ENCODE results near the gene CORO1C. TPM values are rescaled to one million over a fixed set of nuclear protein-coding genes. Genes with fewer than 3 reads are reported as not detected.
A peak's percentile ranks its signal among the peaks of the same experiment; 100 is the strongest.
"Not testable (repeated sequence)": the region's sequence is repeated elsewhere in the genome, so short reads cannot be mapped to it uniquely, and the experiment has no call there.

Gene CORO1C
- total RNA-seq, 1 donor from 2014 or later, result 68.3 TPM

- intact Hi-C loops (cut with micrococcal nuclease), result no loop called here
- TF ChIP-seq CTCF (IDR thresholded peaks at IDR 0.05), result no peak
- H3K36me3 Mint-ChIP-seq (ENCODE audit: low read depth), result no peaks in the 10 kb centered on the region
- no peaks in the 10 kb centered on the region for H3K27me3 Mint-ChIP-seq
- CTCF ChIA-PET, result no interaction called here
- no peaks in the 10 kb centered on the region for H3K9me3 Mint-ChIP-seq
- no peak overlapping the region for H3K4me3 Mint-ChIP-seq
- DNase-seq (no peak), ATAC-seq (ENCODE audit: low read depth) (no peak)
- peaks cover 15% of the 10 kb centered on the region for H3K4me1 Mint-ChIP-seq
- no peak overlapping the region for H3K27ac Mint-ChIP-seq
- POLR2A ChIA-PET, result no interaction called here
Measured at GRCh38 chr12:108773798-108774788, 42.8 kb upstream of the CORO1C start.

GRCh38 chr12:108772891-108773797 lies 41.8 kb upstream of the CORO1C start:
- intact Hi-C loops (cut with micrococcal nuclease), result no loop called here
- Mint-ChIP-seq H3K27me3 (no peaks in the 10 kb centered on the region), H3K4me1 (peaks cover 18% of the 10 kb centered on the region), H3K27ac (no peak overlapping the region), H3K9me3 (no peaks in the 10 kb centered on the region), H3K36me3 (ENCODE audit: low read depth) (no peaks in the 10 kb centered on the region), H3K4me3 (no peak overlapping the region)
- CTCF ChIA-PET, result no interaction called here
- no peak for TF ChIP-seq CTCF (IDR thresholded peaks at IDR 0.05)
- DNase-seq (no peak), ATAC-seq (ENCODE audit: low read depth) (no peak)
- POLR2A ChIA-PET, result no interaction called here

GRCh38 chr12:108772247-108772646 lies 40.9 kb upstream of the CORO1C start:
- no peaks in the 10 kb centered on the region for H3K9me3 Mint-ChIP-seq
- ATAC-seq (ENCODE audit: low read depth), result peak; percentile 33
- ChIA-PET CTCF (no interaction called here), POLR2A (no interaction called here)
- H3K27ac Mint-ChIP-seq, result no peak overlapping the region
- no peak for TF ChIP-seq CTCF (IDR thresholded peaks at IDR 0.05)
- no peaks in the 10 kb centered on the region for H3K27me3 Mint-ChIP-seq
- H3K4me3 Mint-ChIP-seq, result peak overlapping the region; percentile 19
- peaks cover 27% of the 10 kb centered on the region for H3K4me1 Mint-ChIP-seq
- DNase-seq, result no peak
- intact Hi-C loops (cut with micrococcal nuclease), result no loop called here
- H3K36me3 Mint-ChIP-seq (ENCODE audit: low read depth), result no peaks in the 10 kb centered on the region

- H3K36me3 Mint-ChIP-seq (ENCODE audit: low read depth); CTCF ChIA-PET; H3K27me3 Mint-ChIP-seq; DNase-seq; H3K9me3 Mint-ChIP-seq; H3K27ac Mint-ChIP-seq; ATAC-seq (ENCODE audit: low read depth); intact Hi-C loops (cut with micrococcal nuclease): not testable (repeated sequence)
- Mint-ChIP-seq H3K4me1 (peaks cover 29% of the 10 kb centered on the region), H3K4me3 (peak overlapping the region; percentile 19)
- POLR2A ChIA-PET, result interaction anchor here (0.7 kb wide), 1 partner anchor 42 kb away, joined by 3 read pairs; no protein-coding TSS in a partner anchor
Measured at GRCh38 chr12:108771835-108772234, 40.5 kb upstream of the CORO1C start.

GRCh38 chr12:108770963-108771362 lies 39.6 kb upstream of the CORO1C start:
- no peak overlapping the region for H3K27ac Mint-ChIP-seq

More at GRCh38 chr12:108770963-108771362, 39.6 kb upstream of the CORO1C start:
- intact Hi-C loops (cut with micrococcal nuclease), result no loop called here
- Mint-ChIP-seq H3K4me3 (no peak overlapping the region), H3K4me1 (peaks cover 29% of the 10 kb centered on the region), H3K27me3 (no peaks in the 10 kb centered on the region), H3K9me3 (no peaks in the 10 kb centered on the region), H3K36me3 (ENCODE audit: low read depth) (no peaks in the 10 kb centered on the region)
- ChIA-PET CTCF (no interaction called here), POLR2A (no interaction called here)
- TF ChIP-seq CTCF (IDR thresholded peaks at IDR 0.05), result no peak
- DNase-seq (no peak), ATAC-seq (ENCODE audit: low read depth) (no peak)
